ENCODE measurements around the gene CASP9. TPM values are rescaled to one million over a fixed set of nuclear protein-coding genes. Genes with fewer than 3 reads are reported as not detected.

The CASP9 gene
- total RNA-seq, 4 donors from 2014 or later = 2.6 to 16.0 (median 8.1) TPM

GRCh38 chr1:15513919-15514318 is 10.1 kb downstream of the CASP9 start:
- H3K27me3 ChIP-seq = no peaks in the 10 kb centered on the region
- H3K4me3 ChIP-seq = no peak overlapping the region
- H3K27ac ChIP-seq = no peak overlapping the region
- TF ChIP-seq POLR2A (IDR thresholded peaks at IDR 0.05) = no peak
- TF ChIP-seq CTCF (IDR thresholded peaks at IDR 0.05) = no peak
- DNase-seq = no peak
- no peaks in the 10 kb centered on the region for H3K36me3 ChIP-seq
- intact Hi-C loops (cut with DNase I; ENCODE audit: low total_unique reads) = no loop called here
- H3K9me3 ChIP-seq = no peaks in the 10 kb centered on the region
- no peaks in the 10 kb centered on the region for H3K4me1 ChIP-seq

GRCh38 chr1:15513192-15513591 is 10.8 kb downstream of the CASP9 start:
- Histone ChIP-seq H3K9me3 (no peaks in the 10 kb centered on the region), H3K4me3 (no peak overlapping the region), H3K36me3 (no peaks in the 10 kb centered on the region), H3K27ac (no peak overlapping the region), H3K27me3 (no peaks in the 10 kb centered on the region), H3K4me1 (no peaks in the 10 kb centered on the region)
- intact Hi-C loops (cut with DNase I; ENCODE audit: low total_unique reads) = no loop called here
- DNase-seq = no peak
- TF ChIP-seq CTCF (IDR thresholded peaks at IDR 0.05) (no peak), POLR2A (IDR thresholded peaks at IDR 0.05) (no peak)

DNA sequence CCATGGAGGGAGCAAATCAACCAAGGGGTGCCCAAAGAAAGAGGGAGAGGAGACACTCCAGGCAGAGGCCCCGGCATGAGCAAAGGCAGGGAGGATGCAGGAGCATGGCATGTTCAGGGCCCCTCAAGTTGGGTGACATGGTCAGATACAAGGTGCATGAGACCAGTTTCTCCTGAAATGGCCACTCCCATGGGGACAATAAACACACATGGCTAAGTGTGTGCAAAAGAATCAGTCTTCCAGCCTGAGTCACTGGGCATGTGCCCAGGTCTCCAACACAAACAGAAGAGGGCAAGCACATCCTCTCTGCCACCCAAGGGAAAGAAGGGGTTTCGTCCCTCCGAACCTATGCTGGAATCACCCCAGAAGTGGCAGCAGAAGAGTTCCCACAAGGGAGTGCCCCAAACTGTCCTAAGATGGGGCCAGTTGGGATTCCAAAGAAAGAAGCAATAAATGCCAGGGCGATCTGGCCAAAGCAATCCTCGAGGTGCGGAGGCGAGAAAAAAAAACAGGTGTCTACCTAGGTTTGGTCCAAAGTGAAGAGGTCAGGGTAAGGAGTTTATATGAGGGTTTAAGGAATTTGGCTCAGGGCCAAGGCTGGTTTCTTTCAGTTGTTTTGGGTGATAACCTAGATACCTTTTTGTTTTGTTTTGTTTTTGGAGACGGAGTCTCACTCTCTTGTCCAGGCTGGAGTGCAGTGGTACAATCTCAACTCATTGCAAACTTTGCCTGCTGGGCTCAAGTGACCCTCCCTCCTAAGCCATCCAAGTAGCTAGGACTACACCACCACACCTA is 13.2 kb downstream of the CASP9 start:
- TF ChIP-seq POLR2A (IDR thresholded peaks at IDR 0.05) (no peak), CTCF (IDR thresholded peaks at IDR 0.05) (no peak)
- Histone ChIP-seq H3K27ac (no peak overlapping the region), H3K27me3 (no peaks in the 10 kb centered on the region), H3K36me3 (no peaks in the 10 kb centered on the region), H3K4me1 (no peaks in the 10 kb centered on the region), H3K4me3 (no peak overlapping the region), H3K9me3 (no peaks in the 10 kb centered on the region)
- intact Hi-C loops (cut with DNase I; ENCODE audit: low total_unique reads) = no loop called here
- DNase-seq = no peak

DNA sequence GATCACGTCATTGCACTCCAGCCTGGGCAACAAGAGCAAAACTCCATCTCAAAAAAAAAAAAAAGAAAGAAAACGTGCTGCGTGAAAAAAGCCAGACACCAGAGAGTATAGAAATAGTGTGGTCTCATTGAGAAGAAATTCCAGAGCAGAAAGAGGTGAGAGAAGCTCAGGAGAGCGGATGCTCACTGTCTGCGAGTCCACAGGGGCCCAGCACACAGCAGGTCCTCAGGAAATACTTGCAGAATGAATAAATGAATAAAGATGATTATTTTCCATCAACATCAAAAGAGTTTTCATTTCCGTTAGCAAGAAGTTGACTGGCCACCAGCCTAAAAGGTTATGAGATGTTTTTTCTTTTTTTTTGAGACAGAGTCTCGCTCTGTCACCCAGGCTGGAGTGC is 14.4 kb downstream of the CASP9 start:
- H3K4me1 ChIP-seq = no peaks in the 10 kb centered on the region
- no peak overlapping the region for H3K27ac ChIP-seq
- no peak for TF ChIP-seq CTCF (IDR thresholded peaks at IDR 0.05)
- TF ChIP-seq POLR2A (IDR thresholded peaks at IDR 0.05) = no peak
- intact Hi-C loops (cut with DNase I; ENCODE audit: low total_unique reads) = no loop called here
- no peak for DNase-seq
- no peaks in the 10 kb centered on the region for H3K27me3 ChIP-seq
- no peaks in the 10 kb centered on the region for H3K36me3 ChIP-seq
- H3K4me3 ChIP-seq = no peak overlapping the region
- H3K9me3 ChIP-seq = no peaks in the 10 kb centered on the region

DNA sequence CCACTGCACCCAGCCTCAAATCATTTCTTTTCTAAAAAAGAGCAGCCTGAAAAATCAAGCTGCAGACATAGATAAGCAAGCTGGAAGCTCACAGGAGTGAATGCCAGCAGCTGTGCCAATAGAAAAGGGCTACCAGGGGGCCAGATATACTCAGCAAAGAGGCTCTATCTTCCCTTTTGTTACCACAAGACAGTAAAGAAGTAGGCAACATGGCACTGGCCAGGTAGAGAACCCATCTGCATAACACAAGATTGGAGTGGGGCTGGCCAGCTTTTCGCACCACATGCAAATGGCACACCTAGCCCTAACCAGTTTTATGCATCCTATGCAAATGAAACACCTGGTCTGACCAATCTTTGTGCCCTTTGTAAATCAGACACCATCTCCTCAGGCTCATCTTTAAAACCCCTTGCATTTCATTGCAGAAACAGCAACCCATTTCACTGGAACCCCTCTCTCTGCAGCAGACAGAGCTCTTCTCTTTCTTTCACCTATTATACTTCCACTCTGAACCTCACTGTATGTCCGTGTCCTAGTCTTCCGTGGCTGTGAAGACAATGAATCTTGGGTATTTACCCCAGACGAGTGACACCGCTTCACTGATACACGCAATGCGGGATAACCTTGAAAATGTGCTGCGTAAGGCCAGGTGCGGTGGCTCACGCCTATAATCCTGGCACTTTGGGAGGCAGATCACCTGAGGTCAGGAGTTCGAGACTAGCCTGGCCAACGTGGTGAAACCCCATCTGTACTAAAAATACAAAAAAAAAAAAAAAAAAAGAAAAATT is 15.1 kb downstream of the CASP9 start:
- DNase-seq = no peak
- no peaks in the 10 kb centered on the region for H3K27me3 ChIP-seq
- H3K4me1 ChIP-seq = no peaks in the 10 kb centered on the region
- no peaks in the 10 kb centered on the region for H3K36me3 ChIP-seq
- H3K27ac ChIP-seq = no peak overlapping the region
- H3K9me3 ChIP-seq = no peaks in the 10 kb centered on the region
- no peak overlapping the region for H3K4me3 ChIP-seq
- intact Hi-C loops (cut with DNase I; ENCODE audit: low total_unique reads) = no loop called here
- no peak for TF ChIP-seq POLR2A (IDR thresholded peaks at IDR 0.05)
- no peak for TF ChIP-seq CTCF (IDR thresholded peaks at IDR 0.05)
